ENCODE results near the gene TEAD1. TPM values are rescaled to one million over a fixed set of nuclear protein-coding genes. Genes with fewer than 3 reads are reported as not detected.

The TEAD1 gene
- total RNA-seq, 1 donor from 2014 or later: 17.6 TPM

- no peak for DNase-seq (ENCODE audit: low read depth)
- TF ChIP-seq, protein P1, sequence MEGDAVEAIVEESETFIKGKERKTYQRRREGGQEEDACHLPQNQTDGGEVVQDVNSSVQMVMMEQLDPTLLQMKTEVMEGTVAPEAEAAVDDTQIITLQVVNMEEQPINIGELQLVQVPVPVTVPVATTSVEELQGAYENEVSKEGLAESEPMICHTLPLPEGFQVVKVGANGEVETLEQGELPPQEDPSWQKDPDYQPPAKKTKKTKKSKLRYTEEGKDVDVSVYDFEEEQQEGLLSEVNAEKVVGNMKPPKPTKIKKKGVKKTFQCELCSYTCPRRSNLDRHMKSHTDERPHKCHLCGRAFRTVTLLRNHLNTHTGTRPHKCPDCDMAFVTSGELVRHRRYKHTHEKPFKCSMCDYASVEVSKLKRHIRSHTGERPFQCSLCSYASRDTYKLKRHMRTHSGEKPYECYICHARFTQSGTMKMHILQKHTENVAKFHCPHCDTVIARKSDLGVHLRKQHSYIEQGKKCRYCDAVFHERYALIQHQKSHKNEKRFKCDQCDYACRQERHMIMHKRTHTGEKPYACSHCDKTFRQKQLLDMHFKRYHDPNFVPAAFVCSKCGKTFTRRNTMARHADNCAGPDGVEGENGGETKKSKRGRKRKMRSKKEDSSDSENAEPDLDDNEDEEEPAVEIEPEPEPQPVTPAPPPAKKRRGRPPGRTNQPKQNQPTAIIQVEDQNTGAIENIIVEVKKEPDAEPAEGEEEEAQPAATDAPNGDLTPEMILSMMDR (IDR thresholded peaks at IDR 0.05; ENCODE audit: insufficient read depth, low read length, severe bottlenecking): no peak
- FAIRE-seq: no peak
- Histone ChIP-seq H3K4me3 (ENCODE audit: low read depth, low read length) (no peak overlapping the region), H3K27me3 (ENCODE audit: control insufficient read depth, insufficient read depth, low read length) (no peaks in the 10 kb centered on the region), H3K36me3 (ENCODE audit: control insufficient read depth, insufficient read depth, low read length) (no peaks in the 10 kb centered on the region)
Observed at GRCh38 chr11:12719221-12719620, 45.0 kb downstream of the TEAD1 start.

GRCh38 chr11:12721816-12722604 lies 47.8 kb downstream of the TEAD1 start:
- Histone ChIP-seq H3K36me3 (ENCODE audit: control insufficient read depth, insufficient read depth, low read length) (no peaks in the 10 kb centered on the region), H3K4me3 (ENCODE audit: low read depth, low read length) (no peak overlapping the region), H3K27me3 (ENCODE audit: control insufficient read depth, insufficient read depth, low read length) (no peaks in the 10 kb centered on the region)
- TF ChIP-seq, protein P1 (IDR thresholded peaks at IDR 0.05; ENCODE audit: insufficient read depth, low read length, severe bottlenecking): no peak
- DNase-seq (ENCODE audit: low read depth) (no peak), FAIRE-seq (no peak)

- DNase-seq (ENCODE audit: low read depth) (peak; percentile 97), FAIRE-seq (peak; percentile 55)
- TF ChIP-seq, protein P1 (IDR thresholded peaks at IDR 0.05; ENCODE audit: insufficient read depth, low read length, severe bottlenecking): no peak
- Histone ChIP-seq H3K4me3 (ENCODE audit: low read depth, low read length) (peak overlapping the region; percentile 4), H3K36me3 (ENCODE audit: control insufficient read depth, insufficient read depth, low read length) (no peaks in the 10 kb centered on the region), H3K27me3 (ENCODE audit: control insufficient read depth, insufficient read depth, low read length) (no peaks in the 10 kb centered on the region)
Observed at GRCh38 chr11:12723421-12724300, 49.4 kb downstream of the TEAD1 start.

- DNase-seq (ENCODE audit: low read depth) (peak; percentile 94), FAIRE-seq (no peak)
- TF ChIP-seq, protein P1 (IDR thresholded peaks at IDR 0.05; ENCODE audit: insufficient read depth, low read length, severe bottlenecking): no peak
- Histone ChIP-seq H3K4me3 (ENCODE audit: low read depth, low read length) (peak overlapping the region; percentile 4), H3K36me3 (ENCODE audit: control insufficient read depth, insufficient read depth, low read length) (no peaks in the 10 kb centered on the region), H3K27me3 (ENCODE audit: control insufficient read depth, insufficient read depth, low read length) (no peaks in the 10 kb centered on the region)
Observed at GRCh38 chr11:12724301-12725054, 50.3 kb downstream of the TEAD1 start.

DNA sequence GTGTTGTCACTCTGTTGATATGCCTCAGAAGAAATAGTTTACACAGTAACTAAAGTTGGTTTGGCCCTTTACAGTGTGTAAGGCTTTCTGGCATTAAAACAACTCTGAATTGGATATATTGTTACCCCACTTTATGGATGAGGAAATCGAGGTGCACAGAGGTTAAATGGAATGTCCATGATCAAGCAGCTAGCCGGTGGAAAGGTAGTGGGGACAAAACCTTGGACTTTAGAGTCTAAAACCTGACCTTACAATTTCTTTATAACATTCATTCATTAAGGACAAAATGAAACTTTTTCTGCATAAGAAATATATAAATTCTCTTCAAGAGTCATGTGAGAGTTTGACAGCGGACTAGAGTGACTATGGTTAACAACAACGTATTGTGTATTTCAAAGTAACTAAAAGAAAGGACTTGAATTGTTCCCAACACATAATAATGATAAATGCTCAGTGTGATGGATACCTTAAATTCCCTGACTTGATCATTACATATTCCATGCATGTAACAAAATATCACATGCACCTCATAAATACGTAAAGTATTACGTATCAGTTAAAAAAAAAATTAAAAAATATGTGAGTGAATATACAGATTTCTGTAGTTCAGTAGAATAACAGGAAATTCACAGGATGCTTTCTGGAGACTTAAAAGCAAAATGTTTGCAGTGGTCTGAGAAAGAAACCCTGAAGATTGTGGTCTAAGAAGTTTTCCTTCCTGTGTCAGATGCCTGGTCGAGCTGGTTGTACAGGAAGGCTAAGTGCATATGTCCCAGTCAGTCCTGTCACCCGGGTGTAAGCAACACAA lies 51.0 kb downstream of the TEAD1 start:
- Histone ChIP-seq H3K36me3 (ENCODE audit: control insufficient read depth, insufficient read depth, low read length) (no peaks in the 10 kb centered on the region), H3K4me3 (ENCODE audit: low read depth, low read length) (no peak overlapping the region), H3K27me3 (ENCODE audit: control insufficient read depth, insufficient read depth, low read length) (no peaks in the 10 kb centered on the region)
- no peak for DNase-seq (ENCODE audit: low read depth)
- TF ChIP-seq, protein P1 (IDR thresholded peaks at IDR 0.05; ENCODE audit: insufficient read depth, low read length, severe bottlenecking): no peak
- no peak for FAIRE-seq

Data from bronchial epithelial cell (primary cell).